Body of pancreas (tissue), 4 donors: ENCODE results near the gene ROBO2. TPM values are rescaled to one million over a fixed set of nuclear protein-coding genes. Genes with fewer than 3 reads are reported as not detected.
A peak's percentile ranks its signal among the peaks of the same experiment; 100 is the strongest.

Source experiments
- ATAC-seq: fragments of 150-250 bp; one replicate; pipeline ENCODE4 v1.9.1; 2016
- DNase-seq, 4 donors: peaks; one replicate each; pipeline ENCODE4 v3.0.0-alpha.2; 2019
- H3K27ac ChIP-seq, 4 donors: fragments of 200-600 bp; sonication (generic); 1 replicate in 3 of 4; 2 replicates in 1 of 4; pipeline versions ENCODE4 v1.5.1 to v1.6.1; 2016 to 2019; ENCODE audit warnings: mild to moderate bottlenecking in 1 of 4, mixed read lengths in 1 of 4, moderate library complexity in 1 of 4
- H3K27me3 ChIP-seq, 2 donors: fragments of 200-600 bp; sonication (generic); one replicate each; pipeline ENCODE4 v1.6.0; 2016; ENCODE audit warnings: mild to moderate bottlenecking in 1 of 2
- H3K36me3 ChIP-seq, 2 donors: fragments of 200-600 bp; sonication (generic); replicated peaks in 1 of 2; 2 replicates each; pipeline ENCODE4 v1.5.1; 2016; ENCODE audit warnings: low read depth in 2 of 2; ENCODE audit not compliant: insufficient read depth in 1 of 2
- H3K4me1 ChIP-seq: fragments of 200-600 bp; sonication (generic); one replicate; pipeline ENCODE4 v1.6.0; 2016
- H3K4me3 ChIP-seq, 2 donors: fragments of 200-600 bp; sonication (generic); 1 replicate in 1 of 2; 2 replicates in 1 of 2; pipeline ENCODE4 v1.5.1; 2016 to 2019
- H3K9me3 ChIP-seq, 3 donors: fragments of 200-600 bp; sonication (generic); 1 replicate in 2 of 3; 2 replicates in 1 of 3; pipeline ENCODE4 v1.5.1; 2016
- CTCF ChIP-seq, 7 experiments: fragments of 450-650 bp in 4 of 7; fragments of 200-600 bp in 3 of 7; sonication (generic) in 3 of 7; IDR thresholded peaks; one replicate each; pipeline ENCODE4 v1.5.1; 2016 to 2019; ENCODE audit warnings: antibody characterized with exemption in 7 of 7
- POLR2A ChIP-seq, 3 donors: fragments of 450-650 bp; IDR thresholded peaks; one replicate each; pipeline ENCODE4 v1.6.1; 2016; ENCODE audit warnings: antibody characterized with exemption in 3 of 3, mild to moderate bottlenecking in 2 of 3
- WGBS, 2 donors: methylation state at CpG; one replicate each; pipeline ENCODE4 v1.1.5; 2017; 5-methylcytosine and 5-hydroxymethylcytosine counted together
- intact Hi-C: fragments of 100-400 bp; cut with DNase I; formaldehyde crosslinking; loops from one replicate; pipeline ENCODE4 v1.15.1; 2023
- total RNA-seq, 2 donors: library from RNA; depleted of rRNA; stranded (reverse); fragments of >200 nt; gene quantifications; one replicate each; pipeline ENCODE4 v1.1.0, GENCODE V29; 2016

Gene ROBO2
- total RNA-seq, 2 donors from 2014 or later = 1.3 to 3.0 TPM

- no peaks in the 10 kb centered on the region for H3K9me3 ChIP-seq
- H3K27me3 ChIP-seq = no peaks in the 10 kb centered on the region
- H3K27ac ChIP-seq = no peak overlapping the region
- H3K36me3 ChIP-seq = no peaks in the 10 kb centered on the region
- H3K4me3 ChIP-seq = no peak overlapping the region
- WGBS, 2 donors = 65 to 67% methylated on average over 1 of the region's 1 CpG
- TF ChIP-seq POLR2A (IDR thresholded peaks at IDR 0.05) = no peak
- ATAC-seq (no peak), DNase-seq (no peak)
- no peaks in the 10 kb centered on the region for H3K4me1 ChIP-seq
- intact Hi-C loops = no loop called here
Measured at GRCh38 chr3:77365152-77365551, 325.3 kb downstream of the ROBO2 start.

- WGBS, 2 donors = 29 to 49% methylated on average over 5 of the region's 5 CpGs
- no peaks in the 10 kb centered on the region for H3K27me3 ChIP-seq
- intact Hi-C loops = no loop called here
- no peaks in the 10 kb centered on the region for H3K9me3 ChIP-seq
- no peak overlapping the region for H3K27ac ChIP-seq
- H3K4me3 ChIP-seq = no peak overlapping the region
- no peak for TF ChIP-seq POLR2A (IDR thresholded peaks at IDR 0.05)
- no peak for TF ChIP-seq CTCF (IDR thresholded peaks at IDR 0.05)
- no peaks in the 10 kb centered on the region for H3K36me3 ChIP-seq
- no peaks in the 10 kb centered on the region for H3K4me1 ChIP-seq
- DNase-seq = peak in 1 of 4 donors; percentile 26
- ATAC-seq = no peak
Measured at GRCh38 chr3:77370413-77370812, 330.5 kb downstream of the ROBO2 start.

GRCh38 chr3:77372018-77372417, 332.1 kb downstream of the ROBO2 start:
- no peak for ATAC-seq
- 59 to 60% methylated on average over 3 of the region's 3 CpGs for WGBS, 2 donors

GRCh38 chr3:77372634-77373346, 332.9 kb downstream of the ROBO2 start:
- DNase-seq (no peak), ATAC-seq (no peak)
- Histone ChIP-seq H3K4me3 (no peak overlapping the region), H3K27me3 (no peaks in the 10 kb centered on the region), H3K9me3 (no peaks in the 10 kb centered on the region), H3K27ac (no peak overlapping the region), H3K4me1 (no peaks in the 10 kb centered on the region), H3K36me3 (no peaks in the 10 kb centered on the region)
- 76 to 79% methylated on average over 2 of the region's 2 CpGs for WGBS, 2 donors
- TF ChIP-seq CTCF (IDR thresholded peaks at IDR 0.05) (no peak), POLR2A (IDR thresholded peaks at IDR 0.05) (no peak)
- intact Hi-C loops = no loop called here

More at GRCh38 chr3:77372018-77372417, 332.1 kb downstream of the ROBO2 start:
- TF ChIP-seq POLR2A (IDR thresholded peaks at IDR 0.05) = no peak
- no peak for TF ChIP-seq CTCF (IDR thresholded peaks at IDR 0.05)
- Histone ChIP-seq H3K4me3 (no peak overlapping the region), H3K9me3 (no peaks in the 10 kb centered on the region), H3K4me1 (no peaks in the 10 kb centered on the region), H3K27ac (no peak overlapping the region), H3K27me3 (no peaks in the 10 kb centered on the region), H3K36me3 (no peaks in the 10 kb centered on the region)
- no peak for DNase-seq
- intact Hi-C loops = no loop called here

- no peak for TF ChIP-seq POLR2A (IDR thresholded peaks at IDR 0.05)
- no peak for TF ChIP-seq CTCF (IDR thresholded peaks at IDR 0.05)
- Histone ChIP-seq H3K9me3 (no peaks in the 10 kb centered on the region), H3K27ac (no peak overlapping the region), H3K4me3 (no peak overlapping the region), H3K4me1 (no peaks in the 10 kb centered on the region), H3K36me3 (no peaks in the 10 kb centered on the region), H3K27me3 (no peaks in the 10 kb centered on the region)
- DNase-seq (no peak), ATAC-seq (no peak)
- 80 to 91% methylated on average over 6 of the region's 6 CpGs for WGBS, 2 donors
- intact Hi-C loops = no loop called here
Measured at GRCh38 chr3:77373619-77374018, 333.7 kb downstream of the ROBO2 start.
